IMR-90 (cell line): ENCODE results near the gene MEGF9.

Experiments used
- BHLHE40 ChIP-seq: fragments of 150-350 bp; IDR thresholded peaks from 2 replicates; pipeline ENCODE4 v1.6.1; 2016; ENCODE audit warnings: mild to moderate bottlenecking, low read depth, low read length
- CEBPB ChIP-seq: IDR thresholded peaks from 2 replicates; pipeline ENCODE4 v1.6.1; 2012; ENCODE audit warnings: low read depth, low read length, improper control_type of control experiment
- CTCF ChIP-seq: conservative IDR thresholded peaks from 2 replicates; pipeline ENCODE4 v1.5.1; 2012; ENCODE audit warnings: mild to moderate bottlenecking, low read depth, low read length, improper control_type of control experiment
- FOS ChIP-seq: fragments of 150-350 bp; IDR thresholded peaks from 2 replicates; pipeline ENCODE4 v1.6.1; 2016; ENCODE audit warnings: low read depth, low read length
- MAFK ChIP-seq: IDR thresholded peaks from 2 replicates; pipeline ENCODE4 v1.6.1; 2012; ENCODE audit warnings: low read depth, low read length, improper control_type of control experiment
- POLR2A ChIP-seq: IDR thresholded peaks from 2 replicates; pipeline ENCODE4 v1.6.1; 2012; ENCODE audit warnings: mild to moderate bottlenecking, low read depth, low read length
- RFX5 ChIP-seq: IDR thresholded peaks from 2 replicates; pipeline ENCODE4 v1.8.0; 2012; ENCODE audit warnings: low read depth, mild to moderate bottlenecking, low read length, moderate library complexity
- SMC3 ChIP-seq: fragments of 150-350 bp; IDR thresholded peaks from 2 replicates; pipeline ENCODE4 v1.6.1; 2016; ENCODE audit warnings: low read depth, mild to moderate bottlenecking, antibody characterized with exemption, low read length, moderate library complexity

DNA sequence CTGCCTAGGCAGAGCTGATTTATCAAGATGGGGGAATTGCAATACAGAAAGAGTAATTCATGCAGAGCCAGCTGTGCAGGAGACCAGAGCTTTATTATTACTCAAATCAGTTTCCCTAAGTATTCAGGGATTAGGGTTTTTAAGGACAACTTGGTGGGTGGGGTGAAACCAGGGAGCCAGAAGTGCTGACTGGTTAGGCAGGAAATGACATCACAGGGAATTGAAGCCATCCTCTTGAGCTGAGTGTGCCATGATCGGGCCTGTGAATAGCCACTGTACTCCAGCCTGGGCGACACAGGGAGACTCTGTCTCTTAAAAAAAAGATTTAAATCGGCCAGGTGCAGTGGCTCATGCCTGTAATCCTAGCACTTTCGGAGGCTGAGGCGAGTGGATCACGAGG is 89.0 kb downstream of the MEGF9 start:
- TF ChIP-seq CTCF, result no peak
- TF ChIP-seq CEBPB, result no peak
- TF ChIP-seq FOS, result no peak
- no peak for TF ChIP-seq MAFK
- TF ChIP-seq BHLHE40, result no peak
- no peak for TF ChIP-seq POLR2A
- no peak for TF ChIP-seq RFX5
- no peak for TF ChIP-seq SMC3
